ENCODE results near the gene HSD17B7. TPM values are rescaled to one million over a fixed set of nuclear protein-coding genes. Genes with fewer than 3 reads are reported as not detected.

HSD17B7 gene
- total and polyA plus RNA-seq, 9 of the 15 experiments (the other 6 are each of a cell fraction or from before 2014, with no cell fraction given) = 12.7 to 48.7 (median 21.3) TPM

DNA sequence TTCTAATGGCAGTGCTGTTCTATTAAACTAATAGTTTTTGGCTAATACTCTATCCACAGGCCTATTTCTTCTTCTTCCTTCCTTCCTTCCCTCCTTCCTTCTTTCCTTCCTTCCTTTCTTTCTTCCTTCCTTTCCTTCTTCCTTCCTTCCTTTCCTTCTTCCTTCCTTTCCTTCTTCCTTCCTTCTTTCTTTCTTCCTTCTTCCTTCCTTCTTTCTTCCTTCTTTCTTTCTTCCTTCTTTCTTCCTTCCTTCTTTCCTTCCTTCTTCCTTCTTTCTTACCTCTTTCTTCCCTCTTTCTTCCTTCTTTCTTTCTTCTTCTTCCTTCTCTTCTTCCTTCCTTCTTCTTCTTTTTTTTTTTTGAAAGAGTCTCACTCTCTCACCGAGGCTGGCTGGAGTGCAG, 38.8 kb downstream of the HSD17B7 start (continued):
- TF ChIP-seq CC2D1A (IDR thresholded peaks at IDR 0.05) (0 out of 2 replicates have a peak, but pooled peaks have one; percentile 13), L3MBTL2 (IDR thresholded peaks at IDR 0.05) (no peak), THRAP3 (IDR thresholded peaks at IDR 0.05; ENCODE audit: borderline replicate concordance) (0 out of 2 replicates have a peak, but pooled peaks have one; percentile 30), PHTF2 (CRISPR knock-in tag; IDR thresholded peaks at IDR 0.05) (no peak), NFYB (IDR thresholded peaks at IDR 0.05; ENCODE audit: extremely low read depth, insufficient read length) (no peak), ZC3H4 (CRISPR knock-in tag; IDR thresholded peaks at IDR 0.05; ENCODE audit: borderline replicate concordance) (no peak), ZNF79 (CRISPR knock-in tag; IDR thresholded peaks at IDR 0.05; ENCODE audit: low read depth) (no peak), GATAD2A (IDR thresholded peaks at IDR 0.05) (no peak), MTA1 (IDR thresholded peaks at IDR 0.05; ENCODE audit: borderline replicate concordance) (peak; percentile 56; the same call in 1 of the 2 replicates), FUS (optimal IDR thresholded peaks at IDR 0.05; ENCODE audit: low read depth, low read length) (no peak), ZBTB8A (IDR thresholded peaks at IDR 0.05; ENCODE audit: partially characterized antibody) (no peak), SRSF7 (optimal IDR thresholded peaks at IDR 0.05; ENCODE audit: low read depth, low read length) (no peak), POLR2H (tag; IDR thresholded peaks at IDR 0.05; ENCODE audit: low read depth) (no peak)
- TF ChIP-seq, protein P1, sequence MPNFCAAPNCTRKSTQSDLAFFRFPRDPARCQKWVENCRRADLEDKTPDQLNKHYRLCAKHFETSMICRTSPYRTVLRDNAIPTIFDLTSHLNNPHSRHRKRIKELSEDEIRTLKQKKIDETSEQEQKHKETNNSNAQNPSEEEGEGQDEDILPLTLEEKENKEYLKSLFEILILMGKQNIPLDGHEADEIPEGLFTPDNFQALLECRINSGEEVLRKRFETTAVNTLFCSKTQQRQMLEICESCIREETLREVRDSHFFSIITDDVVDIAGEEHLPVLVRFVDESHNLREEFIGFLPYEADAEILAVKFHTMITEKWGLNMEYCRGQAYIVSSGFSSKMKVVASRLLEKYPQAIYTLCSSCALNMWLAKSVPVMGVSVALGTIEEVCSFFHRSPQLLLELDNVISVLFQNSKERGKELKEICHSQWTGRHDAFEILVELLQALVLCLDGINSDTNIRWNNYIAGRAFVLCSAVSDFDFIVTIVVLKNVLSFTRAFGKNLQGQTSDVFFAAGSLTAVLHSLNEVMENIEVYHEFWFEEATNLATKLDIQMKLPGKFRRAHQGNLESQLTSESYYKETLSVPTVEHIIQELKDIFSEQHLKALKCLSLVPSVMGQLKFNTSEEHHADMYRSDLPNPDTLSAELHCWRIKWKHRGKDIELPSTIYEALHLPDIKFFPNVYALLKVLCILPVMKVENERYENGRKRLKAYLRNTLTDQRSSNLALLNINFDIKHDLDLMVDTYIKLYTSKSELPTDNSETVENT (CRISPR knock-in tag; IDR thresholded peaks at IDR 0.05) = no peak
- TF ChIP-seq, protein P2, sequence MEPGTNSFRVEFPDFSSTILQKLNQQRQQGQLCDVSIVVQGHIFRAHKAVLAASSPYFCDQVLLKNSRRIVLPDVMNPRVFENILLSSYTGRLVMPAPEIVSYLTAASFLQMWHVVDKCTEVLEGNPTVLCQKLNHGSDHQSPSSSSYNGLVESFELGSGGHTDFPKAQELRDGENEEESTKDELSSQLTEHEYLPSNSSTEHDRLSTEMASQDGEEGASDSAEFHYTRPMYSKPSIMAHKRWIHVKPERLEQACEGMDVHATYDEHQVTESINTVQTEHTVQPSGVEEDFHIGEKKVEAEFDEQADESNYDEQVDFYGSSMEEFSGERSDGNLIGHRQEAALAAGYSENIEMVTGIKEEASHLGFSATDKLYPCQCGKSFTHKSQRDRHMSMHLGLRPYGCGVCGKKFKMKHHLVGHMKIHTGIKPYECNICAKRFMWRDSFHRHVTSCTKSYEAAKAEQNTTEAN (CRISPR knock-in tag; IDR thresholded peaks at IDR 0.05) = no peak
- TF ChIP-seq, protein P3, sequence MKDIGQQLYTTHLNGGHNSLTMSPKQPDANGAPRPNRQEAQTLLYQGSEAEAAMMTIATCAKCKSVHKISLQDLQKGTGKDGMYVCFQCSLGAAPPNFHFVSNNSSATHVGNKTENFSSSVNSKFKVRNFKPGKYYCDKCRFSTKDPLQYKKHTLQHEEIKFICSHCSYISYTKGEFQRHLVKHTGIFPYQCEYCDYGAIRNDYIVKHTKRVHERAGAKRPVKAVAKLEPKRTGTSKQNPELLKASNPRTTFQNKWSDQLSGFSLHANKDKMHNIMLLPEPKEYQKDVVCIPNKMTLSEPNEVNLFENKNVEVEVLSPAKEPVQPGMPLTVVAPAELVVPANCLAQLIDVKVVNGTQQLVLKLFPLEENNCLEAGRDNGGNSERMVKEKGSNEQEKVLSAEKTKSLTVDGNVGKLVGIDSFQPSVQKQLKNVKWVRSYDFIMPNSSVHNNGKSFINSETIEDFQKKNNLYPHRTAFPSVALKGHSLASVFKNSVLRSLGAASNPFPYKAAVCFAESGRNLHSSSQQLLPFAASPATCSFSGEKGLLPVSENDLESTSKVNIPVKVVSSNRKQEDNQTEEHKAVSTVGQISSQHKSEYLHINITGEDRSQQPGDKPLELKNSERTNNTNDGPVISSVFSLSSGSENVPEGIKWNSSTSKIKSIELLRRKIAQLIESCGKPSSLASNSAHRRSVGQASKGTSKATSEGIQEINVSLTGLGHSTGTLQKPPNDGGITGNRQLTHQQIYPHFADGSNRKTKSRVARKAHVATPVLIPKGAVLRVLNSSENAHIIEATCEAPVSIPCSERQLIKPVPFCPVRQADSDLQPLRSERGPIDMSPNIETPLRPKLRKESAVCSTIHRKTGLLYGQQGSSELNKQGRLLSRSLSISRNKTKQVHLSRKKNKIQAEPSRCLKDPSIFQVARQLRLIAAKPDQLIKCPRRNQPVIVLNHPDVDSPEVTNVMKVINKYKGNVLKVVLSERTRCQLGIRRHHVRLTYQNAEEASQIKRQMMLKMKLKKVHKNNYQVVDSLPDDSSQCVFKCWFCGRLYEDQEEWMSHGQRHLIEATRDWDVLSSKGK (CRISPR knock-in tag; IDR thresholded peaks at IDR 0.05) = no peak
- TF ChIP-seq, protein P4, sequence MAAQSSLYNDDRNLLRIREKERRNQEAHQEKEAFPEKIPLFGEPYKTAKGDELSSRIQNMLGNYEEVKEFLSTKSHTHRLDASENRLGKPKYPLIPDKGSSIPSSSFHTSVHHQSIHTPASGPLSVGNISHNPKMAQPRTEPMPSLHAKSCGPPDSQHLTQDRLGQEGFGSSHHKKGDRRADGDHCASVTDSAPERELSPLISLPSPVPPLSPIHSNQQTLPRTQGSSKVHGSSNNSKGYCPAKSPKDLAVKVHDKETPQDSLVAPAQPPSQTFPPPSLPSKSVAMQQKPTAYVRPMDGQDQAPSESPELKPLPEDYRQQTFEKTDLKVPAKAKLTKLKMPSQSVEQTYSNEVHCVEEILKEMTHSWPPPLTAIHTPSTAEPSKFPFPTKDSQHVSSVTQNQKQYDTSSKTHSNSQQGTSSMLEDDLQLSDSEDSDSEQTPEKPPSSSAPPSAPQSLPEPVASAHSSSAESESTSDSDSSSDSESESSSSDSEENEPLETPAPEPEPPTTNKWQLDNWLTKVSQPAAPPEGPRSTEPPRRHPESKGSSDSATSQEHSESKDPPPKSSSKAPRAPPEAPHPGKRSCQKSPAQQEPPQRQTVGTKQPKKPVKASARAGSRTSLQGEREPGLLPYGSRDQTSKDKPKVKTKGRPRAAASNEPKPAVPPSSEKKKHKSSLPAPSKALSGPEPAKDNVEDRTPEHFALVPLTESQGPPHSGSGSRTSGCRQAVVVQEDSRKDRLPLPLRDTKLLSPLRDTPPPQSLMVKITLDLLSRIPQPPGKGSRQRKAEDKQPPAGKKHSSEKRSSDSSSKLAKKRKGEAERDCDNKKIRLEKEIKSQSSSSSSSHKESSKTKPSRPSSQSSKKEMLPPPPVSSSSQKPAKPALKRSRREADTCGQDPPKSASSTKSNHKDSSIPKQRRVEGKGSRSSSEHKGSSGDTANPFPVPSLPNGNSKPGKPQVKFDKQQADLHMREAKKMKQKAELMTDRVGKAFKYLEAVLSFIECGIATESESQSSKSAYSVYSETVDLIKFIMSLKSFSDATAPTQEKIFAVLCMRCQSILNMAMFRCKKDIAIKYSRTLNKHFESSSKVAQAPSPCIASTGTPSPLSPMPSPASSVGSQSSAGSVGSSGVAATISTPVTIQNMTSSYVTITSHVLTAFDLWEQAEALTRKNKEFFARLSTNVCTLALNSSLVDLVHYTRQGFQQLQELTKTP (IDR thresholded peaks at IDR 0.05; ENCODE audit: low read depth in 1 of 2, partially characterized antibody in 2 of 2) = no peak

Data from K562 (cell line).